Stimulated activated CD4-positive, alpha-beta T cell treated with anti-CD3 and anti-CD28 coated beads, Interleukin-1b, Interleukin-23, amount 100 ng/mL, for 1 hour (primary cell): Measurements from ENCODE around the gene SEPTIN1.
A peak's percentile ranks its signal among the peaks of the same experiment; 100 is the strongest.
"Not testable (repeated sequence)": the region's sequence is repeated elsewhere in the genome, so short reads cannot be mapped to it uniquely, and the experiment has no call there.

Source experiments
- DNase-seq, 2 donors: peaks; one replicate each; pipeline ENCODE4 v3.0.0-alpha.2; 2020; ENCODE audit warnings: low read depth in 2 of 2

SEPTIN1 gene

DNA sequence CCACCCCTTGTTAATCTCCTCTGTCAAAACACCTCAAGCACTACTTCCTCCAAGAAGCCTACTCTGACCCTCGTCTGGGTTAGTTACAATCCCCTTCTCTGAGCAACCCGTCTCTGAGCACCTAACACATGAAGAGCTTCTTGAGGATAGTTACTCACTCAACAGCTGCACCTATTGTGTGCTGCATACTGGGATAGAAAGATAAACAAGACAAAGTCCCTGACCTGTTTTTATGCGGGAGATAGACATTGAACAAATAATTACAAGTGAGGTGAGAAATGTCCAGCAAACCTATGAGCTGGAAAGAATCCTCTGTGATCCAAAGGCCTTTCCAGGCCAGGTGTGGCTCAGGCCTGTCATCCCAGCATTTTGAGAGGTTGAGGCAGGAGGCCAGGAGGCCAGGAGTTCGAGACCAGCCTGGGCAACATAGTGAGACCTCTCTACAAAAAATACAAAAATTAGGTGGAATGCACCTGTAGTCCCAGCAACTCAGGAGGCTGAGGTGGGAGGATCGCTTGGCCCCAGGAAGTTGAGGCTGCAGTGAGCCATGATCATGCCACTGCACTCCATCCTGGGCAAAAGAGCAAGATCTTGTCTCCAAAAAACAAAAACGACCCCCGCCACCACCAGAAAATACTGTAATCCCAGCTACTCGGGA, 19.5 kb upstream of the SEPTIN1 start:
- DNase-seq = no peak

DNA sequence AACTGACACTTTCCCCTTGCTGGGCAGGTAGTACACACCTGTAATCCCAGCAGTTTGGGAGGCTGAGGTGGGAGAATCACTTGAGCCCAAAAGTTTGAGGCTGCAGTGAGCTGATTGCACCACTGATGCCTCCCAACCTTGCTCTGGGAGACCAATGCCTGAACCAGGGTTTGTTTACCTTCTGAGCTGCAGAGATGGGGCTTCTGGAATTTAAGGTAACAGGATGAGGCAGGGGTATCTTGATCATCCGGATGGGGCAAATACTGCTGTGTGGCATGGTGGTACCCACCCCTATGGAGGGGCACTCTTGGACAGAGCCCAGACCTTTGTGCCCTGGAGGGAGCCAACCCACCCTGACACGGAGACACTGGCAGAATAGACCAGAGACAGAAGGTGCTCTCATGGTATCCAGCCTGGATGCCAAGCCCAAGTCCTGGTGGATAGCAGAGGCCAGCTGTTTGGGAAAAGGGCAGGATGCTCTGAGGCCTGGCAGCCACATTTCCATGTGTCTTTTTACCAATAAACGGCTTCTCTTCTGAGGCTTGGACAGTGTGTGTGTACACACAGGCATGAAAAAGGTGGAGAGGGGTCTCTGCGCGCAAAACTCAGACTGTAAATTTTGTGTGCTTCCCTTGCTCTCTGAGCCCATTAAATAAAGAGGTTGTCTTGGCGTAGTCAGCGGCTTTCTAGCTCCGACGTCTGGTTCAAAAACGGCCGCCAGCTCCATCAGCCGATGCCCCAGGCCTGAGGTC, 17.2 kb upstream of the SEPTIN1 start:
- DNase-seq = no peak

DNA sequence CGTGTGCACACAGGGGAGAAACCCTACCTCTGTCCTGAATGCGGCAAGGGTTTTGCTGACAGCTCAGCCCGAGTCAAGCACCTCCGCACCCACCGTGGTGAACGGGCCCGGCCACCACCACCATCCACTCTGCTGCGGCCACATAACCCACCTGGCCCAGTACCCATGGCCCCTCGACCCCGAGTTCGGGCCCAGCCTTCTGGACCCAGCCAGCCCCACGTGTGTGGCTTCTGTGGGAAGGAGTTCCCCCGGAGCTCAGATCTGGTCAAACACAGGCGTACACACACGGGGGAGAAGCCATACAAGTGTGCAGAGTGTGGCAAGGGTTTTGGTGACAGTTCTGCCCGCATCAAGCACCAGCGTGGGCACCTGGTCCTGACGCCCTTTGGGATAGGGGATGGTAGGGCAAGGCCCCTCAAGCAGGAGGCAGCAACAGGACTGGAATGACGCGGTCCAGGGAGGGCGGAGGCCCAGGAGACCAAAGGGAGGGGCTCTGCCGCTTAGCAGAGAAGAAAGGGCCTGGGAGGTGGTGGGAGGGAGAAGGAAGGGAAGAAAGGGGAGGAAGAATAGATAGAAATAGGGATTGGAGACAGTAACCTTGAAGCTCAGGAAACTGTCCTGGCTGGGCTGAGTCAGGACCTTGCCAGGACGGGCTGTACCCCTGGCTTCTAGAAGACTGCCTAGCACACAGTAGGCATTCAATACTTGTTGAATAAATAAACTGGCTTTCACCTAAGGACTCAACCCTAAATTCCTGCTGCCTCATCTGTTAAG, 16.5 kb upstream of the SEPTIN1 start:
- DNase-seq = no peak

DNA sequence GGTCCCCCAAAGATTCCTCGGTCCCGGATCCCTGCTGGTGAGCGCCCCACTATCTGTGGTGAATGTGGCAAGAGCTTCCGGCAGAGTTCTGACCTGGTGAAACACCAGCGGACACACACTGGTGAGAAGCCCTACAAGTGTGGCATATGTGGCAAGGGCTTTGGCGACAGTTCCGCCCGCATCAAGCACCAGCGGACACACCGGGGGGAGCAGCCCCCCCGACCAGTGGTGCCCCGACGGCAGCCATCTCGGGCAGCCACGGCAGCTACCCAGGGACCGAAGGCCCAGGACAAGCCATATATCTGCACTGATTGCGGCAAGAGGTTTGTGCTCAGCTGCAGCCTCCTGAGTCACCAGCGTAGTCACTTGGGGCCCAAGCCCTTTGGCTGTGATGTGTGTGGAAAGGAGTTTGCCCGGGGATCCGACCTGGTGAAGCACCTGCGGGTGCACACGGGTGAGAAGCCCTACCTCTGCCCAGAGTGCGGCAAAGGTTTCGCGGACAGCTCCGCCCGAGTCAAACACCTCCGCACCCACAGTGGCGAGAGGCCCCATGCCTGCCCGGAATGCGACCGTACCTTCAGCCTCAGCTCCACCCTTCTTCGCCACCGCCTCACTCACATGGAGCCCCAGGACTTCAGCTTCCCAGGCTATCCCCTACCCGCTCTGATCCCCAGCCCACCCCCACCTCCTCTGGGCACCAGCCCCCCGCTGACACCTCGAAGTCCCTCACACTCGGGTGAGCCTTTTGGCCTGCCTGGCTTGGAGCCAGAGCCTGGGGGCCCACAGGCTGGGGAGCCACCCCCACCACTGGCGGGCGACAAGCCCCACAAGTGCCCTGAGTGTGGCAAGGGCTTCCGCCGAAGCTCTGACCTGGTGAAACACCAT, 15.7 kb upstream of the SEPTIN1 start:
- no peak for DNase-seq

DNA sequence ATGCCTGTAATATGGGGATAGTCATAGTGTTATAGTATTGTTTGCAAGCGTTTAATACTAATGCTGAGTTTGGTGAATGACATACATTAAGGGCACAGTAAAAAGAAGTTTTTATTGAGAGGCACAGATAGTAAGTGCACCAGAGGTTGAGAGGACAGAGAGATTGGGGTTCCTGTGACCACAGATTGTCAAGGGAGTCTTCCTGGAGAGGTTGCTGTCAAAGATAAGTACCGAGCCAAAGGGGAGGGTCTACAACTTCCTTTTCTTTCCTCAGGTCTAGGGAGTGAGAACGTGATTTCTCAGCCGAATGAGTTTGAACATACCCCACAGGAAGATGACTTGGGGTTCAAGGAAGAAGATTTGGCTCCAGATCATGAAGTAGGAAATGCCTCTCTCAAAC, 14.7 kb upstream of the SEPTIN1 start:
- no peak for DNase-seq

DNA sequence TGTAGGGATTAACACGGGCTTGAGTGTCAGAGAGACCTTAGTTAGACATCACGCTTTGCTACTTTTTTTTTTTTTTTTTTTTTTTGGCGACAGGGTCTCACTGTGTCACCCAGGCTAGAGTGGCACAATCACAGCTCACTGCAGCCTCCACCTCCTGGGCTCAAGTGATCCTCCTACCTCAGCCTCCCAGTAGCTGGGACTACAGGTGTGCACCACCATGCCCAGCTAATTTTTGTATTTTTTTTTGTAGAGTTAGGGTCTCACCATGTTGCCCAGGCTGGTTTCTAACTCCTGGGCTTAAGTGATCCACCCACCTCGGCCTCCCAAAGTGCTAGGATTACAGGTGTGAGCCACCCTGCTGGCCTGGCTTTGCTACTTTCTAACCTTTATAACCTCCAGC, 14.3 kb upstream of the SEPTIN1 start:
- DNase-seq = not testable (repeated sequence)

DNA sequence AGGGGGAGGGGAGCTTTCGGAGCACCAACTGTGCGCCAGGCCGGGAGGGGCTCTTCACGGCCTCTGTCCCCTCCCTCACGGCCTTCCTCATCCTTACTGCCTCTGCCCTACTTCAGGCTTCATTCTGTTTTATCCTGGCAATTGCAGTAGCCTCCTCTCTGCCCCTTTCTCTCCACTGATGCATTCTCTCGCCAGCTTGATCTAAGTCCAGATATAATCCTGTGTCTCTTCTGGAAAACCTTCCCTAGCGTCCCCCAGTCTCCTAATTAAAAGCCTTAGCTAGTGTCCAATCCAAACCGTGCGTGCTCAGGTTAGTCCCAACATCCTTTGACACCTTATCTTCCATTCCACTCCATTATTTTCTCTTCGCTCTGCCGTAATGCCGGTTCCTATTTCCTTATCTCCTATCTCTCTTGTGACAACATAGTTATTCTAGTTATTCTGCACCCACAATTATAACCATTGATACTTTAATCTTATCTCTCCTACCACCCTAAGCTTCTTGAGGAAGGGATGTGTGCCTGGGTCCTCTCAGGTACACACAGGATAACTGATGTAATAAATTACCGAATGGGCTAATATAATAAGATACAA, 13.7 kb upstream of the SEPTIN1 start:
- DNase-seq = no peak

DNA sequence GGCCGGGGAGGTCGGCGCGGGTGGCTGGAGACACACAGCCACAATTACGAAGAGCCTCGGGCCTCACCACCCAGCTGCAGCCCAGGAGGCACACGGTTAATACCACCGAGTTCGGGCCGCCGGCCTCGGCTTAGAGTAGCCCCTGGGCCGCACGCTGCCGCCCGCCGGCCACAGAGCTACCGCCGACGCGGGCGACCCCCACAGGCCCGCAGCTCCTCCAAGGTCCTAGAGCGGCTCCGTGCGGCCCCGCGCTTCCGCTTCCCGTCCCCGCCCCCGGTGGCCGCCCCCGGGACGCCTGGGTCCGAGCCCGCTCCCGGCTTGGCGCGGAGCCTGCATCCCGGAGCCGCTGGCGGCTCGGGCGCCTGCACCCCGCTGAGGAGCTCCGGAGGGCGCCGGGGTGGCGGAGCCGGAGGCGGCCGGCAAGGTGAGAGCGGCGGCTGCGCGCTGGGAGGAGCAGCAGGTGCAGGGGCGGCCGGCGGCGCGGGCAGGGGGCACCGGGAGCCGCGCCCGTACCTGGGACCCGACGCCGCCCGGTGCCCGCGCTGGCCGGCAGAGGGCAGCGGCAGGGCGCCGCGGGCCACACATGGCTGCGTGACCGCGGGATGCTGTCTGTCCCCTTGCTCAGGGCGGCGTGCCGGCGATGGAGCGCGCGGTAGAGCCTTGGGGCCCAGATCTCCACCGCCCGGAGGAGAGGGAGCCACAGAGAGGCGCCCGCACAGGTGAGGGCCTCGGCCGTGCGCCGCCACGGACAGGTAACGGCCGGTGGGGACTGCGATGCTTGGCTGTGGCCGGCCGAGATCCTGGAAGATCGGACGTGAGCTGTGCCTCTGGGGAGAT, 13.0 kb upstream of the SEPTIN1 start, which contains the start of gene ZNF48:
TSS of gene ZNF48 (plus strand) at position 266 of the 837 bp plus-strand sequence. CDS start at position 641, 375 bp downstream.
- peak in 1 of 2 donors; percentile 34 for DNase-seq

DNA sequence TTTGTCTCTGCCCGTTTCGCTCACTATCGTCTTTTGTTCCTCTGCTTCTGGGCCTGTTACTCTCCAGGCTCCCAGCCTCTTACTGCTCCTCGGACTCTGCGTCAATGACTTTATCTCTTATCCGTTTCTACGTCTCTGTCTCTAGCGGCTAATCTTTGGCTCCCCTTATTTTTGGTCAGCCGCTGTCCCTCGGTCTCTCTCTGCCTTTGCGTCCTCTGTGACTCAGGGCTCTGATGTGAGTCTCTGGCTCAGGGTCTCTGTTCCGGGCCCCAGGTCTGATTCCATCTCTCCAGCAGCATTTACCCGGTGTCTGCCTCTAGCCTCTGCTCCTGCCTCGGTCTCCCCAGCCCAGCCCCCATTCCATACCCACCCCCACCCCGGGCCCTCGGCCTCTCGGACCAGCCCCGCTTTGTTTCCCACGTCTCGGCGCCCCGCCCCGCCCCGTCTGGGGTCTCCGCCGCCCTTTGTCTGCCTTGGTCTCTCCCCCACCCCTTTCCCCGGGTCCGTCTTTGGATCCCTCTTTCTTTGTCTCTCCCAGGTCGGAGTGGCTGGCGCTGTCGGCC, 12.3 kb upstream of the SEPTIN1 start:
- DNase-seq = no peak

DNA sequence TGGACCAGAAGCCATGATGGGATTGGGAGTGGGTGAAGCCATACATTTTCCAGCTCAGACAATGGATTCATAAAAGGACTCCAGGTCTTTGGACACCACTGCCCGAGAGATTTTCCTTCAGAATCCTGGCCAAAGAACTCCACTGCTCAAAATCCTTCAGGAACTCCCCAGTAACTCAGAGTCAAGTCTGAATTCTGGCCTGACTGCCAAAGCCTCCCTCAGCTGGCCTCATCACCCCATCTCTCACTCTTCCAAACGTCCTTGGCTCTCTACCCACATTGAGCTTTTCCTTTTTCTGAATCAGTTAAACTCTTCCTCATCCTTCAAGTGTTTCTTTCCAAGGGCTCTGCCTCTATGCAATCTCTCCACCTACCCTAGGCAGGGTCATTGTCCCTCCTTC, 1.2 kb upstream of the SEPTIN1 start:
- DNase-seq = no peak

DNA sequence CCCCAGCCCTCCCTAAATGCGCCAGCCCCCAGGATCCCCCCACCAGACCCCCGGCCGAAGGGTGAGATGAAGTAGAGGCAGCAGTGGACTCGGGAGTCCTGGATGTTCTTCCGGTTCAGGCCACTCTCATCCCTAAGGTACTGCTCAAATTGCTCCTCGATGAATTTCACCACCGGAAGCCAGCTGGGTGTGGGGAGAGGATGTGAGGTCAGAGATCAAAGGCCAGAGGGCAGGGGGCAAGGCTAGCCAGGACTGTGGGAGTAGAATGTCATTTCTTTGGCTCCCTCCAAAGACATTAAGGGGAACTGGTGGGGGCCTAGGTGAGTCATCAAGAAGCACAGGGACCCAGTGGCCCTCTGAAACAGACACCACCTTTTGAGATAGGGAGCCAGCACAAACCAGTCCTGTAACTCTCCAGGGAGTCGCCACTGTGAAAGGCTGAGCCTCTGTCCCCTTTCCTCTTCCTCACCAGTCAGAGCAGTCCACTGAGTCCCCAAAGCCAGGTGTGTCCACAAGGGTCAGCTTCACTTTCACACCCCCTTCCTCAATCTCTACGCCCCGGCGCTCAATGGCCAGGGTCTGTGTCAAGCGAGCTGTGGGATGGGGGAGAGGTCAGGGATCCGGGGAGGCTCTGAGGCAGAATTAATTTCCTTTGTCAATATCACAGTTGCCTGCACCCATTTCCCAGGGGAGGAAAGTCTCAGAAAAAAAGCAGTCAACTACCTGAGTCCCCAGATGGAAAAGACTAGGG, 895 bp downstream of the SEPTIN1 start:
- no peak for DNase-seq

DNA sequence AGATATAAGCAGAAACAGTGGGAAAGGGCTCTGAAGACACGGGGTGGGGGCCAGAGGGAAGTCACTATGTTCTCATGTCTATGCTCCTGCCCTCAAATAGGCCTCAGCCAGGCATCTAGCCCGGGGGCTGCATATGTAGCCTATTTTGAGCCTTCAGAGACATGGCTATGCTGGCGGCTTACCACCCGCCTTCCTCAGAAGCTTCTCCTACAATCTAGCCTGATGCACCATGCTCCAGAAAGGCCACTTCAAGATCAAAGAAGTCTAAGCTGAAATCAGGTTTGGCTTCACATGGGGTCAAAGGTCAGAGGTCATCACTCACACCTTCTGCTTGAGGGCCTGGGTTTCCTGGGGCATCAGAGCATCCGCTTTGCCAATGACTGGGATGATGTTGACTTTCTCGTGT, 1.6 kb downstream of the SEPTIN1 start:
- no peak for DNase-seq

DNA sequence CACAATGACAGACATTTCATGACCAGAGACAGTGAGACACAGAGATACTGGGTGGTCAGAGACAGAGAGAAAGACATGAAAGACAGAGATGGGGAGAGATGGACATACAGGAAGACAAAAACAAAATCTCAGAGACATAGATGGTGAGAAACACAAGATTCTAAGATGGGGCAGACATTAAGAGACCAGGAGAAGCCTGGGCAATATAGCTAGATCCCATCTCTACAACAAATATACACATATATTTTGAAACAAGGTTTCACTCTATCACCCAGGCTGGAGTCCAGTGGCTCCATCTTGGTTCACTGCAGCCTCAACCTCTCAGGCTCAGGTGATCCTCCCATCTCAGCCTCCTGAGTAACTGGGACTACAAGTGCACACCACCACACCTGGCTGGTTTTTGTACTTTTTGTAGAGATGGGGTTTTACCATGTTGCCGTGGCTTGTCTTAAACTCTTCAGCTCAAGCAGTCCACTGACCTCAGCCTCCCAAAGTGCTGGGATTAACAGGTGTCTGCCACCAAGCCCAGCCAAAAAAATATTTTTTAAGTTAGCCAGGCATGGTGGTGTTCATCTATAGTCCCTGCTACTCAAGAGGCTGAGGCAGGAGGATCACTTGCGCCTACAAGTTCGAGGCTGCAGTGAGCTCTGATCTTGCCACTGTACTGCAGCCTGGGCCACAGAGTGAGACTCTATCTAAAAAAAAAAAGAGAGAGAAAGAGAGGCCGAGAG, 2.1 kb downstream of the SEPTIN1 start:
- DNase-seq = no peak

DNA sequence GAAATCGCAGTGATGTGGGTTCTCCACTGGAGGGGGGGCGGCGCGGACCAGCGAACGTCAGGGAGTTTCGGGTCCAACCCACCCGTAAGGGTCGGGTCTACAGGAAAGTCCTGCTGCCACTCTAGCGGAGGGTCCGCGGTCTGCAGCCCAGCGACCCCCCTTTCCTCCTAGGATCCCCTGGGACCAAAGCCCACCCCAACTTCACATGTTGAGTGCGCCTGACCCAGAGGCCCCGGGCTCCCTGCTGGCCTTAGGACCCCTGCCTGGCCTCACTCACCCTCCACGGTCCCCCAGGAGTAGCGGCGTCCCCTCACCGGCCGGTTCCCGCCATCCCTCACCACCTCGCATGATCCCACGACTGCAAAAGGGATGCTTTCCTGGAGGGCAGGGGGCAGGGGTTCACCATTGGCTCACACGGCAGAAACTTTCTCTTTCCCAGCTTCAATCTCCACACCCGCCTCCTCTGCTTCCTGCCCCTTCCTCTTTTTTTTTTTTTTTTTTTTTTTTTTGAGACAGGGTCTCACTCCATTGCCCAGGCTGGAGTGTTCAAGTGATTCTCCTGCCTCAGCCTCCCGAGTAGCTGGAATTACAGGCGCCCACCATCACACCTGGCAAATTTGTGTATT, 3.1 kb downstream of the SEPTIN1 start:
- no peak for DNase-seq

DNA sequence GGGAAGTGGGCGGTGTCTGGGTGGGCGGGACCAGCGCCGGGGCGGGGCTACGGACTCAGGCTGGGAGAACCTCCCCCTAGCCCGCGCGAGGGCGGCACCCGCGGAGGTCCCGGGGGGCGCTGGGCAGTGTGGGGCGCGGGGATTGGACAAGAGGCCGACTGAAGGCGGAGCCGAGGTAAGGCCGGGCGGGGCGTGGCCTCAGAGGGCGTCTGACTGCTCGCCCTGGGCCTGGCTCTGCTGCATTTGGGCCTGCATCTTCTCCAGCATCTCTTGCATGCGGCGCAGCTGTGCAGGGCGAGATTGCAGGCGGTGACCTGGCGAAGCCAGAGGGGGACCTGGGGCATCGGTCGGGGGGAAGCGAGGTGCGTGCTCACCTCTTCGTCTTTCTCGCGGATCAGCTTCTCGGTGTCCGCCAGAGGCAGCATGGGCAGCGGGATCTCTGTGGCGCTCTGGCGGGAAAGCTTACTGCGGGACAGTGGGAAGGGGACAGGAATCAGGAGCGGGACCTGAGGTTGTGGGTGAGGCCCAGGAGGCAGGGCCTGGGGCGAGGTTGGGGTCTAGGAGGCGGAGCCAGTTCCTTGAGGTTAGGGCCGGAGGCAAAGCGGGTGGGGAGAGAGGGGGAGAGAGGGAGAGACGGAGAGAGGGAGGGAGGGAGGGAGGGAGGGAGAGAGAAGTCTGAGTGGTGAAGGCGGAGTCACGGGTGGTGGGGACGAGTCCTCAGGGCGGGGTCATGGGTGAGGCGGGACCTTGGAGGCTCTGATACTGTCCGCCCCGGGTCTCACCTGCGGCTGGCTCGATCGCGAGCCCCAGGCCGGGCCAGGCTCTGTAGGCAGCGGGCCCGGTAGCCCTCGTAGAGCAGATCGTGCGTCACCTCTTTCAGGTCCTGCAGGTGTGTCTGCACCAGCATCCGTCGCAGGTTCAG, 3.9 kb downstream of the SEPTIN1 start:
- DNase-seq = peak; percentile 99 to 100

DNA sequence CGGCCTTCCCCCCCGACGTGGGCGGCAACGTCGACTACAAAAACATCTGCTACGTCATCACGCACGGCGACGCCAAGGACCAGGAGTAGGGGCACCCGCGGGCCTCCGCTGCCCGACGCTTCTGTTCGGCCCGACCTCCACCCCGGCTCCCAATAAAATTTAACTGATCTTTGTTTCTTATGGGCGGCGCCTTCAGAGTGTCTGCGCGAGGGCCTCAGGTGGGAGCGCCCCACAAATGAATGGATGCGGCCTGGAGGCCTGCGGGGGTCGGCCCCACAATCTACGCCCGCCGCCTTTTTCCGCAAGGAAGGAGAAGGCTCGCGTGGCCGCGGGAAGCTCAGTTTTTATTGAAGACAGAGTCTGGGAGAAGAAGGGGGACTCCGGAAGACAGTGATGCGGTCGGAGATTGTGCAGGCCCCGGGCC, 4.5 kb downstream of the SEPTIN1 start:
- peak; percentile 72 to 73 for DNase-seq
